ENCODE results near the gene RBPMS2.

Gene RBPMS2

GRCh38 chr15:64770626-64771025 is 4.8 kb downstream of the RBPMS2 start:
- no peak overlapping the region for H3K23ac ChIP-seq (ENCODE audit: low read length)
- no peak overlapping the region for H3K27ac ChIP-seq (ENCODE audit: low read depth, low read length)
- no peak for DNase-seq
- peaks cover 5% of the 10 kb centered on the region for H3K79me1 ChIP-seq (ENCODE audit: low read length)
- H3K36me3 ChIP-seq (ENCODE audit: control insufficient read depth, insufficient read depth, low read length) = no peaks in the 10 kb centered on the region
- H3K27me3 ChIP-seq (ENCODE audit: insufficient read depth, low read length, poor library complexity) = no peaks in the 10 kb centered on the region
- H4K5ac ChIP-seq (ENCODE audit: low read length) = no peak overlapping the region
- H3K56ac ChIP-seq (ENCODE audit: low read length) = peak overlapping the region; percentile 3
- H2AK5ac ChIP-seq (ENCODE audit: low read length) = no peak overlapping the region
- no peak overlapping the region for H3K4me2 ChIP-seq (ENCODE audit: low read length)
- WGBS (ENCODE audit: extremely low coverage, insufficient coverage, low lambda C conversion rate) = no CpG with 5 or more reads among the region's 2 CpGs
- H3K79me2 ChIP-seq (ENCODE audit: control insufficient read depth, insufficient read depth, low read length) = peaks cover 89% of the 10 kb centered on the region
- H2BK5ac ChIP-seq (ENCODE audit: low read length) = no peak overlapping the region
- H4K8ac ChIP-seq (ENCODE audit: low read depth, low read length) = no peak overlapping the region
- no peak overlapping the region for H3K4ac ChIP-seq (ENCODE audit: low read depth, low read length)
- no peak overlapping the region for H2BK15ac ChIP-seq (replicated peaks; ENCODE audit: low read depth)
- H3K18ac ChIP-seq (ENCODE audit: low read length) = no peak overlapping the region
- no peak overlapping the region for H3K4me3 ChIP-seq (ENCODE audit: low read length)
- no peak overlapping the region for H3K9ac ChIP-seq (ENCODE audit: low read length)
- no peak overlapping the region for H2BK120ac ChIP-seq (ENCODE audit: low read depth, low read length)
- peaks cover 10% of the 10 kb centered on the region for H3K4me1 ChIP-seq (ENCODE audit: control insufficient read depth, low read depth, low read length)

GRCh38 chr15:64767203-64767602 is 8.2 kb downstream of the RBPMS2 start:
- DNase-seq = no peak
- peaks cover 1% of the 10 kb centered on the region for H3K36me3 ChIP-seq (ENCODE audit: control insufficient read depth, insufficient read depth, low read length)

GRCh38 chr15:64766058-64766457 is 9.3 kb downstream of the RBPMS2 start:
- no CpG with 5 or more reads among the region's 8 CpGs for WGBS (ENCODE audit: extremely low coverage, insufficient coverage, low lambda C conversion rate)

More at GRCh38 chr15:64767203-64767602, 8.2 kb downstream of the RBPMS2 start:
- Histone ChIP-seq H3K79me2 (ENCODE audit: control insufficient read depth, insufficient read depth, low read length) (peaks cover 88% of the 10 kb centered on the region), H3K27ac (ENCODE audit: low read depth, low read length) (peak overlapping the region; percentile 20), H3K4me2 (ENCODE audit: low read length) (no peak overlapping the region), H2AK5ac (ENCODE audit: low read length) (no peak overlapping the region), H4K8ac (ENCODE audit: low read depth, low read length) (no peak overlapping the region), H3K9ac (ENCODE audit: low read length) (no peak overlapping the region), H3K4me3 (ENCODE audit: low read length) (no peak overlapping the region), H3K23ac (ENCODE audit: low read length) (no peak overlapping the region), H2BK5ac (ENCODE audit: low read length) (no peak overlapping the region), H3K27me3 (ENCODE audit: insufficient read depth, low read length, poor library complexity) (no peaks in the 10 kb centered on the region), H3K56ac (ENCODE audit: low read length) (no peak overlapping the region), H3K4me1 (ENCODE audit: control insufficient read depth, low read depth, low read length) (peaks cover 2% of the 10 kb centered on the region), H4K5ac (ENCODE audit: low read length) (no peak overlapping the region), H3K18ac (ENCODE audit: low read length) (no peak overlapping the region), H2BK15ac (replicated peaks; ENCODE audit: low read depth) (no peak overlapping the region), H3K79me1 (ENCODE audit: low read length) (peaks cover 12% of the 10 kb centered on the region), H3K4ac (ENCODE audit: low read depth, low read length) (no peak overlapping the region), H2BK120ac (ENCODE audit: low read depth, low read length) (no peak overlapping the region)
- WGBS (ENCODE audit: extremely low coverage, insufficient coverage, low lambda C conversion rate) = no CpG with 5 or more reads among the region's 7 CpGs

GRCh38 chr15:64763874-64764273 is 11.5 kb downstream of the RBPMS2 start:
- H3K79me2 ChIP-seq (ENCODE audit: control insufficient read depth, insufficient read depth, low read length) = peaks cover 92% of the 10 kb centered on the region
- no peak overlapping the region for H3K4me2 ChIP-seq (ENCODE audit: low read length)
- no peak overlapping the region for H2AK5ac ChIP-seq (ENCODE audit: low read length)
- peaks cover 1% of the 10 kb centered on the region for H3K36me3 ChIP-seq (ENCODE audit: control insufficient read depth, insufficient read depth, low read length)
- no peak for DNase-seq
- H3K4ac ChIP-seq (ENCODE audit: low read depth, low read length) = no peak overlapping the region
- no peaks in the 10 kb centered on the region for H3K4me1 ChIP-seq (ENCODE audit: control insufficient read depth, low read depth, low read length)
- H3K4me3 ChIP-seq (ENCODE audit: low read length) = no peak overlapping the region
- H3K27ac ChIP-seq (ENCODE audit: low read depth, low read length) = no peak overlapping the region
- H2BK15ac ChIP-seq (replicated peaks; ENCODE audit: low read depth) = no peak overlapping the region
- H2BK120ac ChIP-seq (ENCODE audit: low read depth, low read length) = no peak overlapping the region
- WGBS (ENCODE audit: extremely low coverage, insufficient coverage, low lambda C conversion rate) = no CpG with 5 or more reads among the region's 4 CpGs
- H4K8ac ChIP-seq (ENCODE audit: low read depth, low read length) = no peak overlapping the region
- no peak overlapping the region for H3K18ac ChIP-seq (ENCODE audit: low read length)
- H3K27me3 ChIP-seq (ENCODE audit: insufficient read depth, low read length, poor library complexity) = no peaks in the 10 kb centered on the region
- no peak overlapping the region for H3K56ac ChIP-seq (ENCODE audit: low read length)
- no peak overlapping the region for H2BK5ac ChIP-seq (ENCODE audit: low read length)
- peaks cover 14% of the 10 kb centered on the region for H3K79me1 ChIP-seq (ENCODE audit: low read length)
- H3K9ac ChIP-seq (ENCODE audit: low read length) = no peak overlapping the region
- H4K5ac ChIP-seq (ENCODE audit: low read length) = no peak overlapping the region
- no peak overlapping the region for H3K23ac ChIP-seq (ENCODE audit: low read length)

More at GRCh38 chr15:64766058-64766457, 9.3 kb downstream of the RBPMS2 start:
- no peak for DNase-seq
- Histone ChIP-seq H3K18ac (ENCODE audit: low read length) (no peak overlapping the region), H3K56ac (ENCODE audit: low read length) (no peak overlapping the region), H2BK15ac (replicated peaks; ENCODE audit: low read depth) (no peak overlapping the region), H3K27ac (ENCODE audit: low read depth, low read length) (no peak overlapping the region), H3K4me2 (ENCODE audit: low read length) (no peak overlapping the region), H3K79me1 (ENCODE audit: low read length) (peaks cover 14% of the 10 kb centered on the region), H4K8ac (ENCODE audit: low read depth, low read length) (no peak overlapping the region), H3K36me3 (ENCODE audit: control insufficient read depth, insufficient read depth, low read length) (peaks cover 1% of the 10 kb centered on the region), H3K23ac (ENCODE audit: low read length) (no peak overlapping the region), H2AK5ac (ENCODE audit: low read length) (no peak overlapping the region), H2BK5ac (ENCODE audit: low read length) (no peak overlapping the region), H3K79me2 (ENCODE audit: control insufficient read depth, insufficient read depth, low read length) (peaks cover 89% of the 10 kb centered on the region), H3K9ac (ENCODE audit: low read length) (no peak overlapping the region), H3K4me1 (ENCODE audit: control insufficient read depth, low read depth, low read length) (no peaks in the 10 kb centered on the region), H2BK120ac (ENCODE audit: low read depth, low read length) (no peak overlapping the region), H4K5ac (ENCODE audit: low read length) (no peak overlapping the region), H3K27me3 (ENCODE audit: insufficient read depth, low read length, poor library complexity) (no peaks in the 10 kb centered on the region), H3K4ac (ENCODE audit: low read depth, low read length) (no peak overlapping the region), H3K4me3 (ENCODE audit: low read length) (no peak overlapping the region)

- Histone ChIP-seq H4K5ac (ENCODE audit: low read length) (no peak overlapping the region), H3K79me2 (ENCODE audit: control insufficient read depth, insufficient read depth, low read length) (peaks cover 93% of the 10 kb centered on the region), H3K27me3 (ENCODE audit: insufficient read depth, low read length, poor library complexity) (no peaks in the 10 kb centered on the region), H3K4me1 (ENCODE audit: control insufficient read depth, low read depth, low read length) (no peaks in the 10 kb centered on the region), H2BK120ac (ENCODE audit: low read depth, low read length) (no peak overlapping the region), H3K79me1 (ENCODE audit: low read length) (peaks cover 15% of the 10 kb centered on the region), H3K23ac (ENCODE audit: low read length) (peak overlapping the region; percentile 56), H3K4me3 (ENCODE audit: low read length) (no peak overlapping the region), H4K8ac (ENCODE audit: low read depth, low read length) (no peak overlapping the region), H3K27ac (ENCODE audit: low read depth, low read length) (no peak overlapping the region), H3K9ac (ENCODE audit: low read length) (no peak overlapping the region), H3K56ac (ENCODE audit: low read length) (no peak overlapping the region), H2BK5ac (ENCODE audit: low read length) (no peak overlapping the region), H3K4ac (ENCODE audit: low read depth, low read length) (no peak overlapping the region), H3K4me2 (ENCODE audit: low read length) (no peak overlapping the region), H3K36me3 (ENCODE audit: control insufficient read depth, insufficient read depth, low read length) (peaks cover 1% of the 10 kb centered on the region), H2AK5ac (ENCODE audit: low read length) (no peak overlapping the region), H3K18ac (ENCODE audit: low read length) (no peak overlapping the region), H2BK15ac (replicated peaks; ENCODE audit: low read depth) (no peak overlapping the region)
- DNase-seq = no peak
Observed at GRCh38 chr15:64763462-64763861, 11.9 kb downstream of the RBPMS2 start.

- no peak overlapping the region for H3K4ac ChIP-seq (ENCODE audit: low read depth, low read length)
- peak overlapping the region; percentile 56 for H3K23ac ChIP-seq (ENCODE audit: low read length)
- H3K27ac ChIP-seq (ENCODE audit: low read depth, low read length) = no peak overlapping the region
- H3K18ac ChIP-seq (ENCODE audit: low read length) = no peak overlapping the region
- no peak overlapping the region for H2BK120ac ChIP-seq (ENCODE audit: low read depth, low read length)
- no peak overlapping the region for H3K9ac ChIP-seq (ENCODE audit: low read length)
- no CpG with 5 or more reads among the region's 8 CpGs for WGBS (ENCODE audit: extremely low coverage, insufficient coverage, low lambda C conversion rate)
- no peaks in the 10 kb centered on the region for H3K27me3 ChIP-seq (ENCODE audit: insufficient read depth, low read length, poor library complexity)
- H3K4me2 ChIP-seq (ENCODE audit: low read length) = no peak overlapping the region
- no peak for DNase-seq
- H3K4me3 ChIP-seq (ENCODE audit: low read length) = no peak overlapping the region
- H3K56ac ChIP-seq (ENCODE audit: low read length) = no peak overlapping the region
- no peak overlapping the region for H2BK15ac ChIP-seq (replicated peaks; ENCODE audit: low read depth)
- no peak overlapping the region for H2AK5ac ChIP-seq (ENCODE audit: low read length)
- peaks cover 93% of the 10 kb centered on the region for H3K79me2 ChIP-seq (ENCODE audit: control insufficient read depth, insufficient read depth, low read length)
- H3K4me1 ChIP-seq (ENCODE audit: control insufficient read depth, low read depth, low read length) = no peaks in the 10 kb centered on the region
- no peak overlapping the region for H4K5ac ChIP-seq (ENCODE audit: low read length)
- peaks cover 3% of the 10 kb centered on the region for H3K36me3 ChIP-seq (ENCODE audit: control insufficient read depth, insufficient read depth, low read length)
- H2BK5ac ChIP-seq (ENCODE audit: low read length) = no peak overlapping the region
- H3K79me1 ChIP-seq (ENCODE audit: low read length) = peaks cover 18% of the 10 kb centered on the region
- no peak overlapping the region for H4K8ac ChIP-seq (ENCODE audit: low read depth, low read length)
Observed at GRCh38 chr15:64763021-64763420, 12.4 kb downstream of the RBPMS2 start.
